Measurements from ENCODE around the gene KREMEN1. TPM values are rescaled to one million over a fixed set of nuclear protein-coding genes. Genes with fewer than 3 reads are reported as not detected.

KREMEN1 gene
- total and polyA plus RNA-seq, 2 donors (not counting 1 experiment from before 2014, with no cell fraction given), result 0.01 TPM; not detected in 1

DNA sequence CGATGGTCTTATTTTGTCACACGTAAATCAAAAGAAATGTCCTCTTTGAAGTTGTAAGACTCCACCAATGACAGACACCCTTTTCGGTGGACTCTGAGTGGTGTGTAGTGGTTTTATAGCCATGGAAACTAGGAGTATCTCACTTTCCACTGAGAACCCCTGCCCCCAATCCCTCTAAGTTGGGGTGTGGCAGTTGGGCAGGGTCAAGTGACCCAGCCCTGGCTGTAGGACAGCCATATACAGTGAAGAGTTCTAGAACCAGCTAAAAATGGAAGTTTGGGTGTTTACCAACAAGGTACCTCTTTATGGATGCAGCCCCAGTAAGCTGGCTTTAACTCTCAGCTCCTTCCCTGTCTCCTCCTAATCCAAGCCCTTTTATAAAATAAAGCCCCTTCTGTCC is 16.4 kb upstream of the KREMEN1 start:
- CTCF ChIA-PET, result interaction anchor here (1.5 to 2.1 kb wide), 2 partner anchors 16 to 189 kb away, joined by 5 to 10 read pairs; no protein-coding TSS in a partner anchor

DNA sequence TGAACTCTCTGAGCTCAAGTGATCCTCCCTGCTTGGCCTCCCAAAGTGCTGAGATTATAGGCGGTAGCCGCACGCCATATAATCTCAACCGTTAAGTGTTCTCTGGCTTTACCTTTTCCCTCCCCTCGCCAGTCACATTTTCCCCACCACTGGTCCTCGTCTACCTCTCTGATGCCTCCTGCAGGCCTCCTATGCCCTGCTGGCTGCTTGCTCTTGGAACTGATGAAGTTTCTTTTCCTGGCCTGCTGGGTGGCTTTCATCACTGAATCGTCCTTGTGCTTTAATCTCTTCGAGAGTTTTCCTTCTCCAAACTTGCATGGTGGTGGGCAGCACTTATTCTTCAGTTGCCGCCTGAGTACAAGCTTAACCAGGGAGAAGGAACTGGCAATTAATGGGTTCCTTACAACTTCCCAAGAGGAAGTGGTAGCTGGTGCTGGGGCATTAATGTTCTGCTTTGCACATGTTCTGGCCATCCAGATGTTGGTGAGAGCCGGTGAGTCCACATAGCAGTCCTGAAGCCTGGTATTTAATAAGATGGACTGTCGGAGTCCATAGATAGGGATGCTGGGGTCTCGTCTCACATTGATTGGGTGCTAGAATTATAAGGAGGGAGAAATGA is 12.5 kb upstream of the KREMEN1 start:
- Histone ChIP-seq H3K9ac (ENCODE audit: low read length) (no peak overlapping the region), H3K27ac (ENCODE audit: low read length in 2 of 2) (no peak overlapping the region), H3K4me1 (ENCODE audit: control insufficient read depth in 2 of 2, insufficient read depth in 2 of 2, low read length in 2 of 2) (peaks cover 0 to under 1% of the 10 kb centered on the region in 2 donors), H3K9me3 (ENCODE audit: control extremely low read depth in 1 of 3, control insufficient read depth in 2 of 3, insufficient read depth in 1 of 3, low read length in 2 of 3) (no peaks in the 10 kb centered on the region), H3K36me3 (replicated peaks in 1 of 2; ENCODE audit: control extremely low read depth in 1 of 2, control insufficient read depth in 1 of 2, extremely low read depth in 1 of 2, insufficient read depth in 2 of 2, low read length in 1 of 2) (no peaks in the 10 kb centered on the region), H4K20me1 (ENCODE audit: control insufficient read depth, insufficient read depth, low read length, poor library complexity, severe bottlenecking) (no peaks in the 10 kb centered on the region), H3K4me3 (ENCODE audit: control extremely low read depth in 1 of 5, extremely low read depth in 1 of 5, insufficient read depth in 1 of 5, low read depth in 2 of 5, low read length in 4 of 5) (no peak overlapping the region), H2AFZ (ENCODE audit: insufficient read depth, low read depth, low read length, poor library complexity, severe bottlenecking) (no peak overlapping the region), H3K27me3 (replicated peaks in 1 of 4; ENCODE audit: control extremely low read depth in 1 of 4, control insufficient read depth in 3 of 4, insufficient read depth in 4 of 4, low read length in 3 of 4) (peaks cover 0 to 18% (median 7%) of the 10 kb centered on the region in 4 experiments), H3K79me2 (ENCODE audit: control insufficient read depth, insufficient read depth, low read length) (no peaks in the 10 kb centered on the region), H3K4me2 (replicated peaks; ENCODE audit: low read depth, low read length, poor library complexity, severe bottlenecking) (no peak overlapping the region)
- intact Hi-C loops (cut with micrococcal nuclease), result no loop called here
- Mint-ChIP-seq H3K9me3 (ENCODE audit: insufficient read depth) (no peaks in the 10 kb centered on the region), H3K4me3 (no peak overlapping the region), H3K4me1 (peaks cover under 1% of the 10 kb centered on the region), H3K27ac (no peak overlapping the region), H3K27me3 (peaks cover 65% of the 10 kb centered on the region)
- CTCF ChIA-PET, result no interaction called here
- 56% methylated on average over 11 of the region's 12 CpGs for WGBS (ENCODE audit: insufficient coverage)
- POLR2A ChIA-PET, result no interaction called here
- DNase-seq, result no peak
- no peak for ATAC-seq (ENCODE audit: low read depth)
- TF ChIP-seq, protein P1, sequence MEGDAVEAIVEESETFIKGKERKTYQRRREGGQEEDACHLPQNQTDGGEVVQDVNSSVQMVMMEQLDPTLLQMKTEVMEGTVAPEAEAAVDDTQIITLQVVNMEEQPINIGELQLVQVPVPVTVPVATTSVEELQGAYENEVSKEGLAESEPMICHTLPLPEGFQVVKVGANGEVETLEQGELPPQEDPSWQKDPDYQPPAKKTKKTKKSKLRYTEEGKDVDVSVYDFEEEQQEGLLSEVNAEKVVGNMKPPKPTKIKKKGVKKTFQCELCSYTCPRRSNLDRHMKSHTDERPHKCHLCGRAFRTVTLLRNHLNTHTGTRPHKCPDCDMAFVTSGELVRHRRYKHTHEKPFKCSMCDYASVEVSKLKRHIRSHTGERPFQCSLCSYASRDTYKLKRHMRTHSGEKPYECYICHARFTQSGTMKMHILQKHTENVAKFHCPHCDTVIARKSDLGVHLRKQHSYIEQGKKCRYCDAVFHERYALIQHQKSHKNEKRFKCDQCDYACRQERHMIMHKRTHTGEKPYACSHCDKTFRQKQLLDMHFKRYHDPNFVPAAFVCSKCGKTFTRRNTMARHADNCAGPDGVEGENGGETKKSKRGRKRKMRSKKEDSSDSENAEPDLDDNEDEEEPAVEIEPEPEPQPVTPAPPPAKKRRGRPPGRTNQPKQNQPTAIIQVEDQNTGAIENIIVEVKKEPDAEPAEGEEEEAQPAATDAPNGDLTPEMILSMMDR (IDR thresholded peaks at IDR 0.05), result no peak
- no peak for TF ChIP-seq EZH2 (IDR thresholded peaks at IDR 0.05; ENCODE audit: borderline replicate concordance, insufficient read depth, low read depth, low read length, poor library complexity, severe bottlenecking)

More for the DNA sequence above, 16.4 kb upstream of the KREMEN1 start:
- H3K36me3 ChIP-seq (replicated peaks in 1 of 2; ENCODE audit: control extremely low read depth in 1 of 2, control insufficient read depth in 1 of 2, extremely low read depth in 1 of 2, insufficient read depth in 2 of 2, low read length in 1 of 2), result no peaks in the 10 kb centered on the region
- intact Hi-C loops (cut with micrococcal nuclease), result no loop called here
- H3K4me3 Mint-ChIP-seq, result no peak overlapping the region
- no peaks in the 10 kb centered on the region for H3K9me3 ChIP-seq (ENCODE audit: control extremely low read depth in 1 of 3, control insufficient read depth in 2 of 3, insufficient read depth in 1 of 3, low read length in 2 of 3)
- ATAC-seq (ENCODE audit: low read depth) (no peak), DNase-seq (no peak)
- H3K27me3 ChIP-seq (replicated peaks in 1 of 4; ENCODE audit: control extremely low read depth in 1 of 4, control insufficient read depth in 3 of 4, insufficient read depth in 4 of 4, low read length in 3 of 4), result peaks cover 0 to 16% (median 7%) of the 10 kb centered on the region in 4 experiments
- TF ChIP-seq EZH2 (IDR thresholded peaks at IDR 0.05; ENCODE audit: borderline replicate concordance, insufficient read depth, low read depth, low read length, poor library complexity, severe bottlenecking), result no peak
- TF ChIP-seq, protein P1 (IDR thresholded peaks at IDR 0.05), result no peak
- H3K9ac ChIP-seq (ENCODE audit: low read length), result no peak overlapping the region
- no peaks in the 10 kb centered on the region for H3K9me3 Mint-ChIP-seq (ENCODE audit: insufficient read depth)
- no peak overlapping the region for H3K4me2 ChIP-seq (replicated peaks; ENCODE audit: low read depth, low read length, poor library complexity, severe bottlenecking)
- H3K4me1 ChIP-seq (ENCODE audit: control insufficient read depth in 2 of 2, insufficient read depth in 2 of 2, low read length in 2 of 2), result no peaks in the 10 kb centered on the region
- no peak overlapping the region for H2AFZ ChIP-seq (ENCODE audit: insufficient read depth, low read depth, low read length, poor library complexity, severe bottlenecking)
- no CpG with 5 or more reads among the region's 3 CpGs for WGBS (ENCODE audit: insufficient coverage)
- POLR2A ChIA-PET, result no interaction called here
- H3K4me3 ChIP-seq (ENCODE audit: control extremely low read depth in 1 of 5, extremely low read depth in 1 of 5, insufficient read depth in 1 of 5, low read depth in 2 of 5, low read length in 4 of 5), result no peak overlapping the region
- H3K27me3 Mint-ChIP-seq, result peaks cover 39% of the 10 kb centered on the region
- no peaks in the 10 kb centered on the region for H4K20me1 ChIP-seq (ENCODE audit: control insufficient read depth, insufficient read depth, low read length, poor library complexity, severe bottlenecking)
- no peaks in the 10 kb centered on the region for H3K4me1 Mint-ChIP-seq
- H3K79me2 ChIP-seq (ENCODE audit: control insufficient read depth, insufficient read depth, low read length), result no peaks in the 10 kb centered on the region
- H3K27ac Mint-ChIP-seq, result no peak overlapping the region
- no peak overlapping the region for H3K27ac ChIP-seq (ENCODE audit: low read length in 2 of 2)
